HG02678 (cell line): ENCODE measurements around the gene GALNTL6.

ENCODE experiments used
- ATAC-seq: cut with Tn5 transposase; IDR thresholded peaks from one replicate; pipeline ENCODE4 v1.9.1; 2021; ENCODE audit warnings: mild to moderate bottlenecking, moderate library complexity; ENCODE audit not compliant: unreplicated experiment

GALNTL6 gene

DNA sequence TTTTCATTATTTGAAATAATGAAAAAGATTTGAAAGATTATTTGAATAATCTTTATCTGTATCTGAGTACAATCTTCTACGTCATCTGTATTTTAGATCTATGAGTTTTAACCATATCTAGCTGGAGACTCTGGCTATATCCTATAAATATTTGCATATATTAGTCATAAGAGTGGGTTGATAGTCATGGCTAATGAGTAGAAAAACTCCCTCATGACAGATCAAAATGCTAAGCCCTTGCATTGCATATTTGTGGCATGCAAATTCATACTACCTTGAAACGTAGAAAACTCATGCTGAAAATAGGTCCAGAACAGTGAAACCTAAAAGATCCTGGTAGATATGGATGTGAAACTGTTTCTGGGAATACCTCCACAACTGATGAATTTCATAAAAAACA lies 291.3 kb downstream of the GALNTL6 start:
- ATAC-seq, result no peak

DNA sequence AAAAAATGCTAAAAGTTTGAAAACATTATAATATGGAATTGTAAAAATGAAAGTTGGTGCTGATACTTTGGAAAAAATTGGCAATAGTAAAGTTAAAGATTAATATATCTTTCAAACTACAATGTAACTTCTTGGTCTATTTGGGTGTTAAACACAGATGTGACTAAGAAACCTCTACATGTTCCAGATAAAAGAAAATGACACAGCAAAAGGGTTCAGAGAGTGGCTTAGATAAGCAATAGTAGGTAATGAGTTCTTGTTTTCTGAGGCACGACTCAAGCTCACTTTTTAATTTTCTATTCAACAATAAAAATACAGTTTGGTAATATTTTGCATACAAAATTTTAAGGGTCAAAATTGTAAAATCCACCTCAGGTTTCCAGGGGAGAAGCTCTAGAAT lies 292.7 kb downstream of the GALNTL6 start:
- ATAC-seq, result no peak

DNA sequence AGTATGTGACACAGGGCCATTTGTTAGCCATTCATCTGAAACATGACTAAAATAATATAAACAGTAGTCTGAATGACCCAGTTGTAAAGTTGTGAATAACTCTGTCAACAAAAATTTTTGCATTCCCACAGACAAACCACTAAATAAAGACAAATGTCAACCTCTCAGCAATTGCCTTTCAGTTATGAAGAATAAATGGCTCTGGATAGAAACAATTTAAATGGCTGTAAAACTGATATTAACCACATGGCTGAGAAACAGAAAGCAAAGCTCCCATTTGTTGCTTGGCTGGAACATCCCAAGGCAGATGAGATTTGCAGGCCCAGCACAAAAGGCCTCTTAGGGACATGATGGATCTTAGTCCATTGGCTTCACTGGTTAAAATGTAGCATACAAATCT lies 296.3 kb downstream of the GALNTL6 start:
- no peak for ATAC-seq

DNA sequence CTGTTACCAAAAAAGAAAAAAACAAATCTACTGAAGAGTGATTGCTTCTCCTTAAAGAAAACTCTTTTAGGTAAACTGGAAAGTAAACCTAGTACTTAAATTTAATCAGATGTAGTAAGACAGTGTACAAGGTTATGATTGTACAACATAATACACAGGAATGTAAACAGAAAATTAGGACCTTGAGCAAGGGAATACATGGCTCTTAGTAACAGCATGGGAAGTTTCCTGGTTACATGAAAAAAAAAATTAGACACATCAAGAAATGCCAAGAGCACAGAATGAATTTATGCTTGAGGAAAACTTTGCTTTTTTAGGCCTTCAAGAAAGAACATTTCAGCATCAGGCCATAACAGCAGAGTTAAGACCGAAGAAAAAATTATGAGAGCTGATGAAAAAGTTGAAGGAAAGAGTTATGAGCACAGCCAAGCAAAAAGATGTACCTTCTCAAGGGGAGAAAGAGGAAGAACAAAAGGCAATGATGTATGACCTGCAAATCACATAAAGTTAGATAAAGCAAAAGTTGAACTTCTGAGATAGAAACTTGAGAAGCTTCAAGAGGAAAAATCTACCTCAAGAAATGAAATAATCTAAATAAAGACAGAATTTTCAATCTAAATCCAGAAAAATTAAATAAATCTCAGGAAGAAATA lies 311.6 kb downstream of the GALNTL6 start:
- ATAC-seq, result no peak

DNA sequence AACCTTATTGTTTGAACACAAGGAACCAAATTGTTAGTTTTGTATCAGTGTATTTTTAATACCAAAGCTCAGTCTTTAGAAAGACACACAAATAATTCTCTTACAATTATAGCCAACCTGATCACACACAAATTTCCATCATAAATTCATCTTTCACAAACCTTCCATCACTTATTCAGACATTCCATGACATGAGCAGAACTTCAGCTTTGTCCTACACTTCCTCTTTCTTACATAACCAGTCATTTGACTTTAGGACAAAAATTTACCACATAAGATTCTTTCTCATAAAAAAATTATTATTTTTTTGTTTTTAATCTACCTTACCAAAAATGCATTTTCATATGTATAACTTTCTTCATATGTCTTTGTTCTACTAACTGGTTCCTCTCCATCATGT lies 312.2 kb downstream of the GALNTL6 start:
- ATAC-seq, result no peak

DNA sequence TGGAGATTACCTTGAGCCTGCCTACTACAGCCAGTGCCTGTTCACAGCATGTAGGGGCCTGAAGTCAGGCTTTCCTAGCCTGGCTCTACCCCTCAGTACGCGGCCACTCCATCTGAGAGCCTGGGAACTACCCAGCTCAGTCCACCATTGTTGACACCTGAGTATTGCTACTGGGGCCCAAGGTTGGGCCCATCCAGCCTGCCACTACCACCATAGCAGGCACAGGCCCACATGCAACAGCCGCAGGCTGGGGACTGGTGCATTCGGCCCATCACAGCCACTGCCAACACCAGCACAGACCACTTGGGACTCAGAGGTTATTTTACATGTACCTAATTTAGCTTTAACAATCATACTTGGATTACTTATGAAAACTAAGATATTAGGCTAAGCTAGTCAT lies 314.0 kb downstream of the GALNTL6 start:
- ATAC-seq, result no peak

DNA sequence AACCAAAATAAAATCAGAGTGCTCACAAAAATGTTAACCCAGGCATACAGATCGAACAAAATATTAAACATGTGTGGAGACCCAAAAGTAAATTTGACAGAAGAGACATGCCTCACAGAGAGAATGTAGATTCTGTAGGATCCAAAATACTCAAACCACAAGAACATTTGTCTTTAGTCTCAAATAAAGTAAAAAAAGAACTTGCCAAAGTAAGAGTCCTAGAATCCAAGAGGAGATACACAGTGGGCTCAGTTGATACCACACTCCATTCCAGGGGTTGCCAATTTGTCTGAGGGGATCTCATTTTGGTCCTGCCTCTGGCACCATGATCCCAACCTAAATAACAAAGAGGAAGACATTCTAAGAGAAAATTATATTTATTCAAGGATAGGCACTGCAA lies 316.4 kb downstream of the GALNTL6 start:
- no peak for ATAC-seq

DNA sequence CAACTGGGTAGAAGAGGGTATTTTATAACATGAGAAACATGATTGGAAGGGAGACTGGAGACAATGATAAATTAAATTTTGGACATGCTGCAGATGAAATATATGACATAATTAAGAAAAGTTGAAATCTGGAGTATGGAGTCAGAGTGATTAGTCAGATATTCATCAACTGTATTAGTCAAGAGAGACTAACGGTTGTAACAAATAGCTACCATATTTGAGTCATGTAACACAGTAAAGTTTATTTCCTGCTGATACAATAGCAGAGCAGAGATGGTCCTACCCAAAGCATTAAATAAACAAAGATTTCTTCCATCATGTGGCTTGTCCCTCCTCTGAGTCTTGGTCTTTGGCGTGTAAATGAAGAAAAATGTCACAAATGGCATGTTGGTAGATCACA lies 321.3 kb downstream of the GALNTL6 start:
- ATAC-seq, result no peak

DNA sequence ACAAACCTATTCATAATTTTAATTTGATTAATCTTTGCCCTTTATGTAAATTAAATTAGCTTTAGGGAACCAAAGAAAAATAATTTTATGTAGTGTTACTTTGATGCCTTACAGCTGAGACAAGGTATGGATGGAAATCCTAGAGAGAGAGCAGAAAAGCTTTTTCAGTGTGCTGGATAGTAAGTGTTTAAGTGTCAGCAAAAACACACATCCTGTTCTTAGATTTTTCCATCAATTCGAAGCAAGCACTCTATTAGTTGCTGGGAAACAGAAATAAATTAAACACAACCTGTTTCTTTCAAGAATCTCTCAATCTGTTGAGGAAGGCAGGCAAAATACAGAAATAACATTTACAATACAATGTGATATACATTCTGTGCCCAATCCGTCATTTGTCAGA lies 327.8 kb downstream of the GALNTL6 start:
- ATAC-seq, result no peak

DNA sequence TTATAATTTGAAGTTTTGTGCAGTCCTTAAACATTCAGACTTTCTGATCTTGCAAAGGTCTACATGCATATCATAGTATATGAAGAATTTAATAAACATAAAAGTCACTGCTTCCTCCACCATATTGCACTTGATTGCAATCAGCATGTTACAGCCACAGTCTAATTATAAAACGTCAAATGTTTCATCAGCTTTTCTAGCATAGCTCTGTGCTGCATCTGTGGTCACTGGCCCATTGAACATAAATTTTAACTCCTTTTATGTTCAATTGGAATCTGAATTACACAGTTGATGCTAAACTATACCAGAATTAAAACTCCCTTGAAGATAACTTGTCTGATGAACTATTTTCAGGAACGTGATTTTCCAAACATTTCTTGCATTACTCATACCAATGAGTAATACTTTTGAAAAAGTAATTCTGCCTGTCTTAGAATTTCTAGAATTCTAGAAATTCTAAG lies 329.1 kb downstream of the GALNTL6 start:
- no peak for ATAC-seq

DNA sequence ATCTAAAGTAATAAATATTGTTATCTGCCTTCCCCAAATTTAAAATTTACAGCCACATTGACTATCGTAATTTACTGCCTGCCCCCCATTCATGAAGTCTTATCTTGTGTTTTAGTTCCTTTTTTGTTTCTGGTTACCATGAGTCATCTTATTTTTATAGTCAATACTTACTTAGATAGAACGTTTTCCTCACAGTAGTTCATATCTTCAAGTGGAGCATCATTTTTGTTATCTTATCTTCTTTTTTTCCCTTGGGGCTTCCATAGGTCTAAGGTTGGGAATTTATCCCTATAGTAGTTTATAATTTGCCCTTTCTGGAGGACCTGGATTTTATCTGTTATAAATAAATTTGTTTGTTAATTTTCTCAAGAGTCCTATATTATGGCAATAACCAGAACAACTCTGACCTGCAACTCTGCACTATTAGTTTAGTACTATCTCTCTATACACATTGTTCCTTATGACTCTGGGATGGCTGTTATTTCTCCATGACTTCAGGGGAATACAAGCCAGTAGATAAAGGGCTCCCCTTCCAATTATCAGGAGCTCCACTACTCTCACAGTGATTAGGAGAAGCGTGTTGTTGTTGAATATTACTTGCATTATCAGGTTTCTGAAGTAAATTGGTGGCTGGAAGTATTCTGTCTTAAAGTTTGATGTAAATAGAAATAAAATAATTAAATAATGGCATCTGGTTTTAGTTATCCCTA lies 330.6 kb downstream of the GALNTL6 start:
- no peak for ATAC-seq

DNA sequence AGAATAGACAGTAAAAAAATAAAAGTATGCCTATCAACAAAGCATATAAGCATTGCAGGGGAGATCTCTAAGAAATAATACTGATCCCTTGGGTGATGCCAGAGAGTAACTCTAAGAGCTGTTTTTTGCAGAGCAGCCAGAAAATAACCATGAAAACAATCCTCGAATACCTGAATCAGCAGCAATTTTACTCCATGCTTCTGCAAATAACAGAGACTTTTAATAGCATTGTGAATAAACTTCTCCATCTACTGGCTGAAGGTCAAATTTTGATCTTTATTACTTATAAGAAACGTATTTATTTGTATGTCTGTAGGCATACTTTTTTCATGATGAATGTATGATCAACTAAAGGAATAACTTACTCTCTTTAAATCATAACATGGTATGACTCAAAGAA lies 334.5 kb downstream of the GALNTL6 start:
- no peak for ATAC-seq

DNA sequence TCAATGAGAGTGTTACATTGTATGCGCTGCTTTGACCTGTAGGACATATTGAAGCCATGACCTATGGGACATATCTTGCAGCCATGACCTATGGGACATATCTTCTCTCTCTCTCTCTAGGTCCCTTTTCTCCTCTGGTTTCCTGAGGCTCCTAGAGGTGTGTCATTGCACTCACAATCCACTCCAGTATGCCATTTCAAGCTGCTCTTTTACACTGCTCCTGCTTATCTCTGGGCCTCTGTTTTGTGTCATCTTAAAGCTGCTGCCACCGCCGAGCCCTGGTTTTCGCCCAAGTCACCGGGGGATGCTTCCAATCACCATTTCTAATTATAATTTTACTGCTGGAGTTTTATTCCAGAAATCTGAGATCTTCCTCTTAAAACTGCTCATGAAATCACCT lies 336.1 kb downstream of the GALNTL6 start:
- ATAC-seq, result no peak

DNA sequence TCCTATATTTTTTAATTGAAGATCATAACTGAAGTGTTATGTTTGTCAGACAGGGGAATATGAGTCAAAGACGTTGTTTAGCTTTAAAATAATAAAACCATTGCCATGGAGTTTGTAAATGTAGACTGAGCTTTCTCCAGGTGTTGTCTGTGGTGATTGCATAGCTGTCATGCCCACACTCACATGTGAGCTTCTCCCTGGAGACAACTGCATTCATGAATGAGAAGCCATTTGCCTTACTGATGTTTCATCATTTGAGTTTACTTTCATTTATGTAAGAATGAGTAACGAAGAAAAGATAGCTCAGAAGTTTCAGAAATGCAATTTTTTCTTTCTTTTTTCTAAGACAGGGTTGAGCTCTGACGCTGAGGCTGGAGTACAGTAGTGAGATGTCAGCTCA lies 339.1 kb downstream of the GALNTL6 start:
- ATAC-seq, result no peak

DNA sequence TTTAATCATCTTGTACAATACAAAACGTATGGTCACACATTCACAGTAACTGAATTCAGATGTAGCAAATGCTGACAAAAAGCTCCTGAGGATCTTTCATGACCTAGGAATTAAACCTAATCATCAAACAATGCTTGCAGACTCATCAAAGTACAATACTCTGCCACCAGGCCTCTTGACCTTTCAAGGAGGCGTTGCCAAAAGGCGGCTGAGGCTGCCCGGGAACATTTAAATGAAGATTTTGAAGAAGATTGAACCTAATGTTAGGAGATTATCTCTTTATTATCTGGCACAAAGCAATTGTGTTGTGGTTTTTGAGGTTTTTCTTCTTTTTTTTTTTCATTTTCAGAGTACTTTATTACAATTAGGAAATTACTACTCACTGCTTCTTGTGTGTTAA lies 340.5 kb downstream of the GALNTL6 start:
- ATAC-seq, result no peak

DNA sequence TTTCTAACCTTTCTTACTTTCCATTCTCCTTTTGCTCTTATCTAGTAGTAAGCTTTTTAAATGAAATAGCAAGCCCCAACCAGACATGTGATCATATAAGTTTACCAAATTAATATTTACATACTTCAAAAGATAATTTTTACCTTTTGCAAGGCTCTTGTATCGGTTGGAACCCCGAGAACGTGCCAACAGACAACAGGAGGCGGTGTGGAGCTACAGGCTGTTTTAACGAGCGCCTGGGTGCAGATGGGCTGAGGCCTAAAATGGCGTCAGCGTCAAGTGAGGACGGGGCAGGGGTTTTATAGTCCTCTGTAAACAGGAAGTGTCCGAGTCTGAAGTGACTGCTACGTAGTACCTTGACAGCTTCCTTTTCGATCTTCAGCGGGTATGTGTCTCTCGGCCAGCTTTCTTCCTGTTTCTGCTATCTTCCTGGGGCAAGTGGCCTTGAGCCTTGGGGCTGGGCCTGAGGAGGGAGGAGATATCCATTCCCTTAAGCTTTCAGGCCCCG lies 342.7 kb downstream of the GALNTL6 start:
- no peak for ATAC-seq

DNA sequence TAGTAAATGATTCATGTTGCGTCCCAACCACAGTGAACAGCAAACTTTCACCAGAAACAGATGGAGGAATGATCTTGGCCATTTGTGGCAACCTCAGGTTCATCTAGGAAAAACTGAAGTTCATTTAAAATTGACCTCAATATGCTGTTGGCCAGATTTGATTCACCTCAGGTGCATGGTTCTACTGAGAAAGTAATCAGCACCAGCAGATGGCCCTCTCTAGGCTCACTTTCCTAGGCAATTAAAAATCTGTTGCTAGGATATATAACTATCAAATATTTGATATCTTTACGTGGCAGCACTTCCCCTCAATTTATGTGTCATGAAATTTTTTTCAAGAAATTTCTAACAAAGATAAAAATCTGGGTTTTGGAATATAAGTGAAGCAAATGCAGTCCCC lies 344.7 kb downstream of the GALNTL6 start:
- no peak for ATAC-seq

DNA sequence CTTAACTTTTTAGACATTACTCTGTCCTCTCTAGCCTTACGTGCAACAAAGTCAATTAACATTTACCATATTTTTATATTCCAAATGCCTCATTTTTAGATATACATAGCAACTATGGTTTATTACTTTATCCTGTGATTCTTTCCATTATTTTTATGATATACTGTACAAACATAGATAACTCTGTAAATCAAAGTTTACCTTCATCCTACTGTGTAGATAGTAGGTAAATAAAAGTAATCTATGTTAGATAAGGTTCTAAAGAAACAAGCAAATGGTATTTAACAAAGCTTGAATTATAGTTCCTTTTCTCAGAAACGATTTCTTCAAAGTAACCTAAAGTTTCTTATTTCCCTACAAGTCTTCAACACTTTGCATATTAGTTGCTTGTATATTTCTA lies 350.0 kb downstream of the GALNTL6 start:
- ATAC-seq, result no peak

DNA sequence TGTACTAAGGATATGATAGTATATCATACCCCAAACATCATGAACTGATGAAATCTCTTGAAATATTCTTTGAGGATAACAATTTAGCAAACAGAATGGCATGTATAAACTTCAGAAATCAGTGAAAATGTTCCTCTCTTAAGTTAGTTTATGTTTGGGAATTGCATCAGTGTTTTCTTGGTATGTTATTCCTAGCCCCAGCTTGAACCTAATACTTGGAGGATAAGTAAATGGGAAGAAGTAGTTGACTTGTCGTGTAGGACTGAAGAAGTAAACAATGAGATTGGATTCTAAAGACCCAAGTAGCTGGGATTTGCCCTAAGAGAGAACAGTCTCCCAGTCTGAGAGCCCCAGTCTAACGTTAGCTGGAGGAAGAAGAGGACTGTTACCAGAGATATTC lies 355.7 kb downstream of the GALNTL6 start:
- ATAC-seq, result no peak

DNA sequence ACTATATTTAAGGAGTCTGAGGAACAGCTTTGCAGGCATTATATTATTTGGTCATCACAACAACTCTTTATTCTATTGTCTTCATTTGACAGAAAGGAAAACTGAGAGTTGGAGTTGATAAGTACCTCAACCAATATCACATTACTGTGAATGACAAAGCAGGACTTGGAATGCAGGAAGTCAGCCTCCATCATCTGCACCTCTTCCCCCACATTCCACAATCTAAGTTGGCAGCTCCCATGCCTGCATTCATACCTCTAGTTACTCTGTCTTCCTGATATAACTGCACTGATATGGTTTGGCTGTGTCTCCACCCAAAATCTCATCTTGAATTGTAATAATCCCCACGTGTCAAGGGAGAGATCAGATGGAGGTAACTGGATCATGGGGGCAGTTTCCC lies 356.7 kb downstream of the GALNTL6 start:
- ATAC-seq, result no peak

DNA sequence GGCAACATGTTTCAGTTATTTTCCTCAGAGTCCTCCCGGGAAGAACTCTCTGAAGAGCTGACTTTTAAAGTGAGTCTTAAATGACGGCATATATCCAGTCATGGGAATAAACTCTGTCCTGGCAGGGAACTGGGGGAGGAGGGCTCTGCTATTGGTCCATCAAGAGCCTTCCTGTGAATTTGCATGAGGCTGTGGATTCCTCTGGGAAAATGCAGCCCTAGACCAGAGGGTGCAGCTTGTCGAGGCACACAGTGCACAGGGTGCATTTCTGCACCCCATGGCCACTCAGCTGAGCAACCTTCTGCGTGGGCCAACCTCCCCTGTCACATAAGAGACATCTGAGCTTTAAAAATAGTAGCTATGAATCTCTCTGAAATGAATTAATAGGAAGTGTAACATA lies 360.0 kb downstream of the GALNTL6 start:
- no peak for ATAC-seq

DNA sequence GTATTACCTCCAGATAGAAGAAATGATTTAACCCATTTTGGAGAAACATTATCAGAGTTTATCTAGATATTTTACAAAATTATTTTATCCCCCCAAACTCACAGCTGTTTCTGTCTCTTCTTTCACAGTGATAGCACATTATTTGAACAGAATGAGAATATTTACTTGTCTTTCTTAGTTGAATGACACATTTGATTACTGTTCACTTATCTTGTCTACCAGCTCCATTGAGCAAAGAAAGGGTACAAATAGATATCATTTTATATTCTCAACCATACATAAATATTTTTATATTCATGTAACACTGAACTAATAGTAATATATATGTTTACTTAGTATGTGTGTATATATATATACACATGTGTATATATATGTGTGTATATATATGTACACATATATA lies 364.2 kb downstream of the GALNTL6 start:
- no peak for ATAC-seq
